Measurements from ENCODE around the gene KCNQ5.

DNA sequence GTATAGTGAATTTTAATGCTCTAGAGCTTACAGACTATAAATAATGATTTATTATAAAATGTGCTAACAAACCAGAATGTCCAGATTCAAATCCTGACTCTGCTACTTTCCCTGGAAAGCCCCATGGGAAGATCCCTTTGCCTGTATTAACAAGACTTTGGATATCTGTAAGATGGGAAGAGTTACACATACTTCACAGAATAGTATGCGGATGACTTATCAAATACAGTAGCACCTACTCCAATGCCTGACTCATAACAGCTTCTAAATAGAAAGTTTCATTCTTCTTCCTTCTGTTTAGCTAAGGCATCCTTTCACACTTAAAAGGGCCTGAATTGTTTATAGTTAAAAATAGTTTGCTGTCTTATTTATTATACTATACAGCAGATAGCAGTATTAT is 166.3 kb downstream of the KCNQ5 start:
- TF ChIP-seq, protein P1, sequence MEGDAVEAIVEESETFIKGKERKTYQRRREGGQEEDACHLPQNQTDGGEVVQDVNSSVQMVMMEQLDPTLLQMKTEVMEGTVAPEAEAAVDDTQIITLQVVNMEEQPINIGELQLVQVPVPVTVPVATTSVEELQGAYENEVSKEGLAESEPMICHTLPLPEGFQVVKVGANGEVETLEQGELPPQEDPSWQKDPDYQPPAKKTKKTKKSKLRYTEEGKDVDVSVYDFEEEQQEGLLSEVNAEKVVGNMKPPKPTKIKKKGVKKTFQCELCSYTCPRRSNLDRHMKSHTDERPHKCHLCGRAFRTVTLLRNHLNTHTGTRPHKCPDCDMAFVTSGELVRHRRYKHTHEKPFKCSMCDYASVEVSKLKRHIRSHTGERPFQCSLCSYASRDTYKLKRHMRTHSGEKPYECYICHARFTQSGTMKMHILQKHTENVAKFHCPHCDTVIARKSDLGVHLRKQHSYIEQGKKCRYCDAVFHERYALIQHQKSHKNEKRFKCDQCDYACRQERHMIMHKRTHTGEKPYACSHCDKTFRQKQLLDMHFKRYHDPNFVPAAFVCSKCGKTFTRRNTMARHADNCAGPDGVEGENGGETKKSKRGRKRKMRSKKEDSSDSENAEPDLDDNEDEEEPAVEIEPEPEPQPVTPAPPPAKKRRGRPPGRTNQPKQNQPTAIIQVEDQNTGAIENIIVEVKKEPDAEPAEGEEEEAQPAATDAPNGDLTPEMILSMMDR (IDR thresholded peaks at IDR 0.05; ENCODE audit: low read depth, low read length): no peak
- no peak for TF ChIP-seq EZH2phosphoT487 (IDR thresholded peaks at IDR 0.05; ENCODE audit: low read depth)
